ENCODE data around the gene DNASE1L3. TPM values are rescaled to one million over a fixed set of nuclear protein-coding genes. Genes with fewer than 3 reads are reported as not detected.
A peak's percentile ranks its signal among the peaks of the same experiment; 100 is the strongest.
"Not testable (repeated sequence)": the region's sequence is repeated elsewhere in the genome, so short reads cannot be mapped to it uniquely, and the experiment has no call there.

The DNASE1L3 gene, protein sequence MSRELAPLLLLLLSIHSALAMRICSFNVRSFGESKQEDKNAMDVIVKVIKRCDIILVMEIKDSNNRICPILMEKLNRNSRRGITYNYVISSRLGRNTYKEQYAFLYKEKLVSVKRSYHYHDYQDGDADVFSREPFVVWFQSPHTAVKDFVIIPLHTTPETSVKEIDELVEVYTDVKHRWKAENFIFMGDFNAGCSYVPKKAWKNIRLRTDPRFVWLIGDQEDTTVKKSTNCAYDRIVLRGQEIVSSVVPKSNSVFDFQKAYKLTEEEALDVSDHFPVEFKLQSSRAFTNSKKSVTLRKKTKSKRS
- not detected for polyA plus RNA-seq (2012; ENCODE audit: insufficient read depth, insufficient read length)

- H3K4me3 ChIP-seq (ENCODE audit: low read length): no peak within 1 kb of the TSS
- no peak for DNase-seq (ENCODE audit: low read depth, low spot score)
Observed at GRCh38 chr3:58210761-58211460, at the start of gene DNASE1L3. DNASE1L3 (minus strand) TSS chr3:58210972; CDS start chr3:58210906, 66 bp downstream.

DNA sequence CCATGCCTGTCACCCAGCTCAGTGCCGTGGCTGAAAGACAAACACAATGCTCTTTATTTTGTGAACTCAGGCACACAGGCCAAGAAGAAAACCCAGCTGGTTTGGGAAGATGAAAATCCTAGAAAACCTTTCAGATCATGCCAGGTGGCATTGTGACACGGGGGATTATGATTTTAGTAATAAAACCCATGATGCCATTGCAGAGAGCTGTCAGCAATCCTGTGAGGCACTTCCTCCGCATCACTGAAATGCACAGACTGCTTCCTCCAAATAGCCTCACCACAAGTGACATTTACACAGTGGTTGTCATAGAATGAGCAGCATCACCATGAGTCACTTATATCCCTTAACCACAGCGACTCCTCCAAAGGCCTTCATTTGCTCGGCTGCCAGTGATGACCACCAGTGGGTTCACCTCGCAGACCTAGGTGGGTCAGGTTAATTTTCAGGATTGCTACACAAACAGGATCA, 49.5 kb upstream of the DNASE1L3 start:
- DNase-seq (ENCODE audit: low read depth, low spot score): no peak
- H3K4me3 ChIP-seq (ENCODE audit: low read length): no peak overlapping the region

- H3K4me3 ChIP-seq (ENCODE audit: low read length): no peak overlapping the region
- no peak for DNase-seq (ENCODE audit: low read depth, low spot score)
Observed at GRCh38 chr3:58258392-58259055, 47.8 kb upstream of the DNASE1L3 start.

- no peak overlapping the region for H3K4me3 ChIP-seq (ENCODE audit: low read length)
- no peak for DNase-seq (ENCODE audit: low read depth, low spot score)
Observed at GRCh38 chr3:58256511-58256910, 45.7 kb upstream of the DNASE1L3 start.

DNA sequence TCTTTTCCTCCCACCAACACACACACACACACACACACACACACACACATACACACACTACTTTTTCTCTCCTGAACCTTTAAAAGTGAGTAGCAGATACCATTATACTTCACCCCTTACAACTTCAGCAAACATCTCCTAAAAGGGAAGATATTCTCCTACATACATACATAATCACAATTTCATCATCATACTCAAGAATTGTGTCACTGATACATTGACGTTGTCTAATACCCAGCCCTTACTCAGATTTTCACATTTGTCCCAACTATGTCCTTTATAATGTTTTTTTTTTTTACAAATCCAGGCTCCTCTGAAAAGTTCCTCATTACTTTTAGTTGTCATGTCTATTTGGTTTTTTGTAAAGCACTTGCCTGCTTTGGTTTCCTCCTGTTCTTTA, 45.3 kb upstream of the DNASE1L3 start:
- no peak for DNase-seq (ENCODE audit: low read depth, low spot score)
- H3K4me3 ChIP-seq (ENCODE audit: low read length): no peak overlapping the region

GRCh38 chr3:58254144-58254543, 43.4 kb upstream of the DNASE1L3 start:
- H3K4me3 ChIP-seq (ENCODE audit: low read length): no peak overlapping the region
- no peak for DNase-seq (ENCODE audit: low read depth, low spot score)

GRCh38 chr3:58251631-58252035, 40.9 kb upstream of the DNASE1L3 start:
- H3K4me3 ChIP-seq (ENCODE audit: low read length): no peak overlapping the region
- no peak for DNase-seq (ENCODE audit: low read depth, low spot score)

DNA sequence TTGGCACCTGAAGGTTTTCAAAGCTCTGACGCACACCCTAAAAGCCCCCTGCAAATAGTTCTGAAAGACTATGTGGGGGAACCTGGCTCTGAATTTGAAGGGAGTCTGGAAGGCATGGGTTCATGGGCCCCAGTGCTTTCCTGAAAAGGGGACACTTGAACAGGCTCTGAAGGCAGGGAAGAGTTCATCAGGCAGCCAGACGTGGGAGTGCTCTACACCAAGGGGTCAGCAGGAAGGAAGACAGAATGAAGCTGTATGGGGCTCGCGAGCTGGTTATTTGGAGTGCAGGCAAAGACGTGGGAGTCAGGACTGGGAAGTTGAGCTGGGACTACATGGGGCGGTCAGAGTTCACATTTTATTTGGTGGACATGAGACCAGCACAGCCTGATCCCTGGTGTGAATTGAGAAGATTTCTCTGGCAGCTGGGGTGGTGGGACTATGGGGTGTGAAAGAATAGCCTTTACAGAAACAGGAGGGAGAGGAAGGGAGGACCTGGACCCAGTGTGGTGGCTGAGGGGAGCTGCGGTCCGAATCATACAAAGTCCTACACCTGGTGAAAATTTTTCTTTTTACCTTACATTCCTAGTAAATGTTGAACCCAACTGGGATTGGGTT, 39.4 kb upstream of the DNASE1L3 start:
- H3K4me3 ChIP-seq (ENCODE audit: low read length): no peak overlapping the region
- DNase-seq (ENCODE audit: low read depth, low spot score): no peak

DNA sequence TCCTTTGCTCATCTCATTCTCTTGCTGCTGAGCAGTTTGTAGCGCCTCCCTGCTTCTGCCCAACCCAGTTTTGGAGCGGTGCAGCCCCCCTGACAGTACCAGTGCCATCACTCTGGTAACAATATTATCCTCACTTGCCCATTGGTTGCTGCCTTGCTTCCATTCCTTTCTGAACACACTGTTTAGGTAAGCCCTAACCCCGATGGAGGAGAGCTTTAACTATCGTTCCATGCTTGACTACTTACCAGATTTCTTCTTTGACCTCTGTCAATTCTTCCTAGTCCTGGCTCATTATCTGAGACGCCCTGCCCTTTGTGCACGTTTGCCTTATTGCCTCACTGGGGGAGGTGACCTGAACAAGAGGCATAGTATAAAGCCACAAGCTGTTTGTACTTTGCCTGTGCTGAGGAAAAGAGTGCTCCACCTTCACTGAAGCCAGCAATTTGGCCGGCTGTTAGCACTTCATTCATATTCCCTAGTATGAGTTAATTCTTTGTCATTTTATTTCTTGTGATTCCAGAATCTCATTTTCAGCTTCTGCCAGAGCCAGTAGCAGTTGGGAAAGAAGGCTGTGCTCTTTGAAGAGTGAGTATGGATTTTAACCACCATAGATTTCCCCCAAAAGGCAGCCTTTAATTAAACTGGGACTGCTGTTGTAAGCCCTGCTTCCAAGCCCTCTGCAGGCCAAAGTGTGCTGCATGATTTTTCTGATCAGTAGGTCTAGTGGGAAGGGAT, 38.8 kb upstream of the DNASE1L3 start:
- no peak overlapping the region for H3K4me3 ChIP-seq (ENCODE audit: low read length)
- no peak for DNase-seq (ENCODE audit: low read depth, low spot score)

DNA sequence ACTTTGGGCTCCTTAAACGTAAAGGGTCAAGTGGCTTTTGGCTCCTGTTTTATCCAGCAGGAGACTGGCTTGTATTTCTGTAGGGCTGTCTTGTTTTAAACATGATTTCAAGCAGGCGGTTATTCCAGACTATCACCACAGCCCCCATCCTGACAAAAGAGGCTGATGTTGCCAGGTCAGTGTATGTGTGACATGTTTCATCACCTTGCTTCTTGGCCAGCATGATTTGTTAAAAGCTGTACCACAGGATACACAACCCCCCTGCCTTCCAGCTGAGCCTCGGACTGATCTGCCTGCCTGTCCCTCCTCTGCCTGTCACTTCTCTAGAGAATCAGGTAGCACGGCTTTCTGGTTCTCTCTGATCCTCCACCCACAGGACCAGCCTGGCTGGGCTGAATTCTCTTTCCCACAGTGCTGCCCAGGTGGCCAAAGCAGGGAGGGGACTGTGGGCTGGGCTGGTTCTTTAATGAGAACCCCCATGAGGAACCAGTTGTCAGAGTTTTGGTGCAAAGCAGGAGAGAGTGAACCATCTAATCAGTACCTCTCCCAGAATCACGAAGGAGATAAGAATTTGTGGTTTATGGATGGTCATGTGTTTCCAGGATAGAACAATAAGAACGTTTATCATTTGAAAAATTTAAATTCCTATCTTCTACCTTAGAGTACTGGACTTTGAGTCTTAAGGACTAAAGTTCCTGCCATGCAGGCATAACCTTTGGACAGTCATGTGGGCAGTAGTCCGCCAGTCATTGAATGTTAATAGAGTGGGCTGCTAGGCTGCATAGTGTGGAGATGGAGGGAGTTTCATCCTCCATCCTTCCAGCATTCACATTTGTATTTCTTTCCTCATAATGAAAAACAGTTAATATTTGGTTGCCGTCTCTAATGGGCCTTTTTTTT, 35.6 kb upstream of the DNASE1L3 start:
- DNase-seq (ENCODE audit: low read depth, low spot score): no peak
- no peak overlapping the region for H3K4me3 ChIP-seq (ENCODE audit: low read length)

- no peak overlapping the region for H3K4me3 ChIP-seq (ENCODE audit: low read length)
- no peak for DNase-seq (ENCODE audit: low read depth, low spot score)
Observed at GRCh38 chr3:58243976-58244585, 33.3 kb upstream of the DNASE1L3 start.

DNA sequence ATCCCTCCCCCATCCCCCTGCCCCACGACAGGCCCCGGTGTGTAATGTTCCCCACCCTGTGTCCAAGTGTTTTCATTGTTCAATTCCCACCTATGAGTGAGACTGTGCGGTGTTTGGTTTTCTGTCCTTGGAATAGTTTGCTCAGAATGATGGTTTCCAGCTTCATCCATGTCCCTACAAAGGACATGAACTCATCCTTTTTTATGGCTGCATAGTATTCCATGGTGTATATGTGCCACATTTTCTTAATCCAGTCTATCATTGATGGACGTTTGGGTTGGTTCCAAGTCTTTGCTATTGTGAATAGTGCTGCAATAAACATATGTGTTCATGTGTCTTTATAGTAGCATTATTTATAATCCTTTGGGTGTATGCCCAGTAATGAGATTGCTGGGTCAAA, 32.1 kb upstream of the DNASE1L3 start:
- DNase-seq (ENCODE audit: low read depth, low spot score): not testable (repeated sequence)

GRCh38 chr3:58242340-58242739, 31.6 kb upstream of the DNASE1L3 start:
- no peak for DNase-seq (ENCODE audit: low read depth, low spot score)
- H3K4me3 ChIP-seq (ENCODE audit: low read length): no peak overlapping the region

More for the DNA sequence above, 32.1 kb upstream of the DNASE1L3 start:
- H3K4me3 ChIP-seq (ENCODE audit: low read length): not testable (repeated sequence)

DNA sequence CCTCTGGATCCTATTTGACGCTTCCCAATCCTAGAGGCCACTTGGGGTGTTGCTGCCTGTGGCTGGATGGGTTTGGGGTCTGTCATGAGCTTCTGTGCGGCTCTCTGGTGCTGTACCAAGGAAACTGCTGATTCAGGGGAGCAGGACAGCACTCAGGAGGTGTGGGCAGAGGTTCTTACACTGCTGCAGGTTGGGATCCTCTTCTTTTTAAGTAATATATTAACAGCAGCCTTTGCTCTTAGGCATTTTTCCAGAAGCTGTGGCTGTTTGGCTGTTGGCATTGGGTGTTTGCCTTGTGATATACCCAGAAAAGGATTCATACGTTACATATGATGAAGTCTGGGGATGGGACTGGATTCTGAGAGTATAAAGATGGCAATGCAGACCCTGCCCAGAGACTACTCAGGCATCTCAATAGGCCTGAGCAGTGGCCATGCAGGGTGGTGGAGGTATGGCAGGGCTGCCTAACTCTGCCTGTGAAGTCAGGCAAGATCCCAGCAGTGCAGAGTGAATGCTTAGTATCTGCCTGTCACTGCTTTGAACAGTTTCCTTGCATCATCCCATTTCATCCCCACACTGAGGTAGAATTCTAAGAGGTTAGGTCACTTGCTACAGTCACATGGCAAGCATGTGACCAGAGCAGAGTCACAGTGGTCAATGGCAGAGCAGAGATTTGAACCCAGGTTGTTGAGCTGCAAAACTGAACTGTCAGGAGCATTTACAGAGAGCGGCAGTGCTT, 30.7 kb upstream of the DNASE1L3 start:
- DNase-seq (ENCODE audit: low read depth, low spot score): no peak
- H3K4me3 ChIP-seq (ENCODE audit: low read length): no peak overlapping the region

DNA sequence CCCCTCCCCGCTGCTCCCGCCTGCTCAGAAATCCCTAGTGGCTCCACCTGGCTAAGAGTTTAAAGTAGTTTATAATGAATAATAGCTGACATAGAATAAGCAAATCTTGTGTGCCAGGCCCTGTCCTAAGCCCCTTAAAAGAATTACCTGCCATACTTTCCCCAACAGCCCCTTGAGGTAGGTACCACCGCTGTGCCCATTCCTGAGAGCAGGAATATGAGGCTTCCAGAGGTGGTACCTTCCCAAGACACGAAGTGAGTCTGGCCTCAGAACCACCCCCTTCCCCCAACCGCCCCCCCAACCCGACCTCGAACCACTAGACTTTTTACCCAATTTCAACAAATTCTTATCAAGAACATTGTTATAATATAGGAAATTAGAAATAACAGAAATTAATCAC, 28.1 kb upstream of the DNASE1L3 start:
- H3K4me3 ChIP-seq (ENCODE audit: low read length): peak overlapping the region; percentile 79
- no peak for DNase-seq (ENCODE audit: low read depth, low spot score)

DNA sequence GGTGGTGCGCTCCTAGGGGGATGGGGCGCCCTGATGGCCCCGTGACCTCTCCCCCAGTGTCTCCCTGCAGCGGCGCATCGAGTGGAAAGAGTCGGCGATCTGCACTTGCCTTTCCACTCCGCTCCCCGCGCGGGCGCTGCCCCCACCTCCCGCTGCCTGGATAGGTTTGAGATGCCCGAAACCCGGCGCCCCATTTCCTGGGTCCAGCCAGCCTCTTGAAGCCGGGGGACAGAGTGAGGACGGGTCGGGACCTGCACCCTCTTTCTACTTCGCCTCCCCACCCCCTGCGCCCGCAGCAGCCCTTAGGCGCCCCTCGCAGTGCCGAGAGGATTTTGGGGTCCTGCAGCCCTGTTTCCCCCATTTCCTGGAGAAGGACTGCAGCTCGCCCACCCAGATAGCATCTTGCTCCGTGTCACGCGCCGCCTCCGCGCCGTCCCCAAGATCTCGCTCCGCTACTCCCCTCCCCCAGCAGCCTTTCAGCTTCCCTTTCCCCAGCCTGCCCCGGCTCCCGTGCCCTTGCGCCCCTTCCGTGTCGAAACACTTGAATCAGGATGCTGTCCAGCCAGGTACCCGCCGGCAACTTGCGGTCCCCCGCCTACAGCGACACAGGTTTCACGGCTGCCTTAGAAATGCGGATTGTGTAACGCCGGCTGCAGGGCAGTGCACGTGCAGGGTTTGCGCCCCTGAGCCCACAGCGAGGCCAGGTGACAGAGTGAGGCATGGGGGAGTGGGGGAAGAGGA, 27.3 kb upstream of the DNASE1L3 start:
- DNase-seq (ENCODE audit: low read depth, low spot score): no peak
- H3K4me3 ChIP-seq (ENCODE audit: low read length): peak overlapping the region; percentile 79

Measured in Jurkat, Clone E6-1 (cell line).